Cardiac septum (tissue), 1 donor: ENCODE data around the gene SELENOV. TPM values are rescaled to one million over a fixed set of nuclear protein-coding genes. Genes with fewer than 3 reads are reported as not detected.

Experiments
- DNase-seq: peaks from one replicate; pipeline ENCODE4 v3.0.0-alpha.2; 2020; ENCODE audit warnings: low spot score
- intact Hi-C: fragments of 100-400 bp; cut with DNase I; formaldehyde crosslinking; loops from one replicate; pipeline ENCODE4 v1.14.0; 2022
- total RNA-seq: library from RNA; stranded (reverse); fragmentation: NEBNext Ultra II Directional; extraction: Animal tissue kit (Norgen Biotek cat#: 25700); gene quantifications from one replicate; pipeline ENCODE4 v1.2.1, GENCODE V29; 2021
- donor health status: DM: no; HTN: no; CAD: no.

SELENOV gene
- total RNA-seq, 1 donor from 2014 or later: not detected

DNA sequence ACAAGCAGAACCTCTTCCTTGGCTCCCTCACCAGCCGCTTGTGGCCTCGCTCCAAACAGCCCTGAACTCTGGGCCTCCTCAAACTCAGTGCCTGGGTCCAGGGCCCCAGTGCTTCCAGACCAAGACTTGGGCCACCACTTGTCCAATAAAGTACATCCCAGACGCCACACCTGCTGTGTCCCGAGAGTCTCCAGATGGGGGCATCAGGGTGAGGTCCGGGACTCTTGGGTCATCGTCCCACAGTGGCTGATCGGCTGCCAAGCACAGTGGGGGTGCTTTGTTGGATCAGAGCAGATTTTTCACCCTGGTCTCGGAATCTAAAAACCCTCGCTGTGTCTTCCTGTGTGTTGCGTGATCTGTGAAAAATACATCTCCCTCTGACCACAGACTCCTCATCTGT lies 25.2 kb upstream of the SELENOV start:
- intact Hi-C loops: no loop called here
- no peak for DNase-seq

DNA sequence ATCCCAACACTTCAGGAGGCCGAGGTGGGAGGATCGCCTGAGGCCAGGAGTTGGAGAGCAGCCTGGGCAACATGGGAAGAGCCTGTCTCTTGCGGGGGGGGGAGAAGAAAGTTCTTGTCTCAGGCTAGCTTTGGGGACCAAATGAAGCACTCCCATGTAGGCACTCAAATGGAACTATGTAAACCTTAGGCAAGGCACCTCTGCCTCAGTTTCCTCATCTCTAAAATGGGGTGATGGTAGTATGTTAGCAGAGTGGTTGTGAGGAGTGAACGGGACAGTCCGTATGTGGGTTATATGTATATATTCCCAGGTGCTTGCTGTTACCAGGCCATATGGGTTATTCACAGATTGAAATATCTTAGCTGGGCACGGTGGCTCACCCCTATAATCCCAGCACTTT lies 22.7 kb upstream of the SELENOV start:
- intact Hi-C loops: no loop called here
- no peak for DNase-seq

DNA sequence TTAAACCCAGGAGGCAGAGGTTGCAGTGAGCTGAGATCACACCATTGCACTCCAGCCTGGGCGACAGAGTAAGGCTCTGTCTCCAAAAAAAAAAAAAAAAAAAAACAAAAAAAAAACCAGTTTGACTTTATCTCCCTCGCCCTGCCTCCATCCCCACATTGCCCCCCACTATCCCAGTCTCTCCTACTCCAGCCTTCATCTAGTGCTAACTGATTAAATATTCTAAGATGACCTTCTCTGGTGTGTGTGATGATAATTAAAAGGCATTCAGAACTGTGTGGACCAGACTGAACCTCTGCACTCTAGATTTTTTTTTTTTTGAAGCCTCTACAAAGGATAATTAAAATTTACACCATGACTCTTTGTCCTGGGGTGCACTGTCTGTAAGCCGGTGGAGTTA lies 22.2 kb upstream of the SELENOV start:
- intact Hi-C loops: no loop called here
- DNase-seq: no peak

DNA sequence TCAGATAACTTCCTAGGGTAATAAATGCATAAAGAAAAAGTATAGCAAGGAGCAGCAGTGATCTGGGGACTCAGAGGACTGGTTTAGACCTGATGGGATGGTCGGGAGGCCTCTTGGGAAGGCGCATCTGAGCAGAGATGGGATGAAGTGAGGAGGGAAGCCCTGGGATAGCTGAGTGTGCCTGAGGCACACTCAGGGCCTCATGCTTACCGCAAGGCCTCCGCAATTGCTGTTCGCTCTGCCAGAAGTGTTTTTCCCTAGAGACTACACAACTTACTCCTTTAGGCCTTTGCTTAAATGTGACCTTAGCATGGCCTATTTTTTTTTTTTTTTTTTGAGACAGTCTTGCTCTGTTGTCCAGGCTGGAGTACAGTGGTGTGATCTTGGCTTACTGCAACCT lies 20.3 kb upstream of the SELENOV start:
- intact Hi-C loops: loop anchor here (5.0 kb wide), 1 partner anchor 38 kb away; the partner anchor contains the start of gene EID2B
- DNase-seq: no peak

DNA sequence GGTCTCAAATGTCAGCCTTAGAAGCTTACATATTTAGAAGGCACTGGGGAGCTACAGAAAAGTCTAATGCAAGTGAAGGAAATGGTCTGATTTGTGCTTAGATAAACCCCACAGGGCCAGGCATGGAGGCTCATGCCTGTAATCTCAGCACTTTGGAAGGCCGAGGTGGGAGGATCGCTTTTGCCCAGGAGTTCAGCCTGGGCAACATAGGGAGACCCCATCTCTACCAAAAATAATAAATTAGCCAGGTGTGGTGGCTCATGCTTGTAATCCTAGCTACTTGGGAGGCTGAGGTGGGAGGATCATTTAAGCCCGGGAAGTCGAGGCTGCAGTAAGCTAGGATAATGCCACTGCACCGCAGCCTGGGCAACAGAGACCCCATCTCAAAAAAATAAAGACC lies 18.9 kb upstream of the SELENOV start:
- no peak for DNase-seq
- intact Hi-C loops: loop anchor here (5.0 kb wide), 1 partner anchor 36 kb away; the partner anchor contains the start of gene EID2B

DNA sequence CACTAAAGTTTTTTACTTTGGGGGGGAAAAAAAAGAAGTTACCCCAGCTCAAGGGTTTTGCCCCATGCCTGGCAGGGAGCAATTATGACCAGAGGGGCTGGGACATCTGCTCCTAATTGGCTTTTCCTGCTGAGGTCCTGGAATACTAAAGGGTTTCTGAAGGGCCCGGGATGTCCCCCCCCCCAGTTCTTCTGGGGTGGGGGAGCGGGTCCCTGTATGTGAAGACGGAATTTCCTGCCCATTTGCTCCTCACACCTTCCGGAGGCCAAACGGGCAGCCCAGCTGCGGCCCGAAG lies 17.3 kb upstream of the SELENOV start:
- intact Hi-C loops: loop anchor here (5.0 kb wide), 1 partner anchor 35 kb away; the partner anchor contains the start of gene EID2B
- DNase-seq: no peak

DNA sequence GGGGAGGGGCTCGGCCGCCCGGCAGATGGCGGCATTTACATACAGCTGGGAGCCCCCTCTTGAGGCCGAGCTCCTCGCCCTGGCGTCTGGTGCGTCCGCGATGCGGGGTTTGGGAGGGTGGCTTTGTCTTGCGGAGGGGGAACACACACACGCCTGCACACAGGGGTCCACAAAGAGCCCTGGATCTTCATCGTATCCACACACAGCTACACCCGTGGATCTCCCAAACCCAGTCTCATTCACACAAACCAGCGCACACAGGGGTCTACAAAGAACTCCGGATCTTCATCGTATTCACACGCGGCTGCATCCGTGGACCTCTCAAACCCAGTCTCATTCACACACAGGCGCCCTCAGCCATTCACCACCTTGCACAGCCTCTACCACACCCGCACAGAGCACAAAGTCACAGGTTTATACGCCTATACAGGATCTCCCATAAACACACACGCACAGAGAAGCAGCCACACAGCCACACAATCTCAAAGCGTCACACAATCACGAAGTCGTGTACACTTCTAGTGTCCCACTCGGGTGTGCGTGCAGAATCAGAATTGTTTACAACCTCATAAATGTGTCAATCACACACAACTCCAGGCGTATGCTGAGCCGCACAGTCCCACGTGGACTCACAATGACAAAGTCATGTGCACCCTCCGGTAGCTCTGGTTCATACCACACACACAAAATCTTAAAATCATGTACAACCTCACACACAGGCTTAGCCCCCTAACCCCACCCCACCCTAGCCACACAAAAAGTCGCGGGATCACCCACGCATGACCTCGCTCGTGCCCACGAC lies 16.7 kb upstream of the SELENOV start:
- no peak for DNase-seq
- intact Hi-C loops: loop anchor here (5.0 kb wide), 1 partner anchor 34 kb away; the partner anchor contains the start of gene EID2B

DNA sequence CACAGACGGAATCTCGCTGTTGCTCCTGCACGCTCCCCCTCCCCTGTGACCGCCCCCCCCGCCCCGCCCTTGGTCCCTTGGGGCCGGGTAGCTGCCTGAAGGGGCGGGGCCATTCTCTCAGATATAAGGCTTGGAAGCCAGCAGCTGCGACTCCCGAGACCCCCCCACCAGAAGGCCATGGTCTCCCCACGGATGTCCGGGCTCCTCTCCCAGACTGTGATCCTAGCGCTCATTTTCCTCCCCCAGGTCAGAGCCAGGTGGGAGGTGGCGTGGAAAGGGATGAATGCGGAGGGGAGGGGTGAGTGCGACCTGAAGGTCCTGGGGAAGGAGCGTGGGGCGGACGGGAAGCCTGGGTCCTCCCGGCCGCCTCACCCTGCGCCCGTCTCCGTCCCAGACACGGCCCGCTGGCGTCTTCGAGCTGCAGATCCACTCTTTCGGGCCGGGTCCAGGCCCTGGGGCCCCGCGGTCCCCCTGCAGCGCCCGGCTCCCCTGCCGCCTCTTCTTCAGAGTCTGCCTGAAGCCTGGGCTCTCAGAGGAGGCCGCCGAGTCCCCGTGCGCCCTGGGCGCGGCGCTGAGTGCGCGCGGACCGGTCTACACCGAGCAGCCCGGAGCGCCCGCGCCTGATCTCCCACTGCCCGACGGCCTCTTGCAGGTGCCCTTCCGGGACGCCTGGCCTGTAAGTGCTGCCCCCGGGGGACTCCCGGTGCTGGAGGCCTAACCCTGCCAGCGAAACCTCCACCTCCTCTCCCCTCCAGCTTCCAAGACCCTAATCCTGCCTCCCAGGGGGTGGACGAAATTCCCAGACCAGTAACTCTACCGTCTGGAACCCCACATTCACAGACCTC lies 15.9 kb upstream of the SELENOV start, which contains the start of gene DLL3:
Gene DLL3, plus strand, starts transcription at position 150 of the 845 bp plus-strand sequence. Its CDS starts 28 bp downstream, at position 178.
- intact Hi-C loops: loop anchor here (5.0 kb wide), 1 partner anchor 33 kb away; the partner anchor contains the start of gene EID2B
- no peak for DNase-seq

DNA sequence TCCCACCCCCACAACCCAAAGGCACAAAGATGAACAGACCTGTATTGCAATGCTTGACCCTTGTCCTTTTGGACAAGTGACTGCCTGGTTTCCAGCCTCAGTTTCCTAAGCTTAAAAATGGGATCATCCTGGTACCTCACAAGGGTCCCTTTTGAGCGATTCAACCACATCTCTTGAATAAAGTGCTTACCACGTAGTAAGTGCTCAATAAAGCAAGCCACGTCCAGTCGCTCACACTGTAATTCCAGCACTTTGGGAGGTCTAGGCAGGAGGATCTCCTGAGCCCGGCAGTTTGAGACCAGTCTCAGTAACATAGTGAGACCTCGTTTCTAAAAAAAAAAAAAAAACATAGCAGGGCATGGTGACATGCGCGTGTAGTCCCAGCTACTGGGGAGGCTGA lies 15.0 kb upstream of the SELENOV start:
- DNase-seq: no peak
- intact Hi-C loops: loop anchor here (5.0 kb wide), 1 partner anchor 32 kb away; the partner anchor contains the start of gene EID2B

DNA sequence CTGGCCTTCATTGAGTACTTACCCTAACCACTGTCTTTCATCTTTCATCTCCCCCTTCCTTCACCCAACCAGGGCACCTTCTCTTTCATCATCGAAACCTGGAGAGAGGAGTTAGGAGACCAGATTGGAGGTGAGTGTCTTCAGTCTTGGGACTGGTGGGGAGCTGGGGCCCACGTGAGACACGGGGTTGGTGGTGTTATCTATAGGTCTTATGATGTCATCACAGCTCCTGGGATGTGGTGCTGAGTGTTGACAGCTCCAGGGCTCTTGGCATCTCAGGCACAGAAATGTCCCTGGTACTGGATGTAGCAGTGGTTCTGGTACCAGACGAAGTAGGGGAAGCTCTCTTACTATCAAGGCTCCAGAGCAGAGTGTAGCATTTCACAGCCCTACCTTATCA lies 14.4 kb upstream of the SELENOV start:
- intact Hi-C loops: no loop called here
- DNase-seq: no peak

DNA sequence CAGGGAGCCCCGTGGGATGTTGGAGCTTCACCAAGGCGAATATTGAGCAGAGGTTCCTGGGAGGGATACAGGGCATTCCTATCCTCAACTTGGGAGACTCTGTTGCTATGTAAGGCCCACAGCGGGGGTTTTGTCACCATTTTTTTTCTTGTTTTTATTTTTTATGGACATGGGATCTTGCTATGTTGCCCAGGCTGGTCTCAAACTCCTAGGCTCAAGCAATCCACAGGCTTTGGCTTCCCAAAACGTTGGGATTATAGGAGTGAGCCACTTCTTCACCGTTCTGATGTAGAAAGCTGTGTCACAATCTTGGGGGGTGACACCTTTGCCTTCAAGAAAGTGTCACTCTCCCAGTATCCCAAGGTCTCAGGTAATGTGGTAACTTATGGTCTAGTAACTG lies 13.6 kb upstream of the SELENOV start:
- no peak for DNase-seq
- intact Hi-C loops: no loop called here

DNA sequence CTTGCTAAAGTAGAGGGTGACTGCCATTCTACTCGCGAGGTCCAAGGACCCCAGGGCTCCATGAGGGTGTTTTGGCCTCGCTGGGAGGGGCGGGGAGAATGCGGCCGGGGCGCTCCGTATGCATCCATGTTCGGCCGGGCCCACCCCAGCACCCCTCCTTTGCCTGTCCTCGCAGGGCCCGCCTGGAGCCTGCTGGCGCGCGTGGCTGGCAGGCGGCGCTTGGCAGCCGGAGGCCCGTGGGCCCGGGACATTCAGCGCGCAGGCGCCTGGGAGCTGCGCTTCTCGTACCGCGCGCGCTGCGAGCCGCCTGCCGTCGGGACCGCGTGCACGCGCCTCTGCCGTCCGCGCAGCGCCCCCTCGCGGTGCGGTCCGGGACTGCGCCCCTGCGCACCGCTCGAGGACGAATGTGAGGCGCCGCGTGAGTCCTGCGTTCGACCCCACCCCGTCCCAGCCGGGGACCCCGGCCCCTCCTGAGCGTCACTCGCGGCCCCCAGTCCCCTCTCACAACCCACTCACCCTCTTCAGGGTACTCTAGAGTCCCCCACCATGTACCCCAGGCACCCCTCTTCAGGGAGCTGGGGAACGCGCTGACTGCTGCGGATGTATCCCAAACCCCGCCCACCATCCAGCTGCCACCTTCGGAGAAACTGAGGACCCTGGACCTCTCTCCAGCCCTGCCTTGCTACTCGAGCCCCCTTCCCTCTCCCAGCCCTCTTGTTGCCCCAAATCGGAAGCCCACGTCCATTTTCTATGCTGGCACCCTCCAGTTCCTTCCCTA lies 12.1 kb upstream of the SELENOV start:
- intact Hi-C loops: no loop called here
- no peak for DNase-seq

DNA sequence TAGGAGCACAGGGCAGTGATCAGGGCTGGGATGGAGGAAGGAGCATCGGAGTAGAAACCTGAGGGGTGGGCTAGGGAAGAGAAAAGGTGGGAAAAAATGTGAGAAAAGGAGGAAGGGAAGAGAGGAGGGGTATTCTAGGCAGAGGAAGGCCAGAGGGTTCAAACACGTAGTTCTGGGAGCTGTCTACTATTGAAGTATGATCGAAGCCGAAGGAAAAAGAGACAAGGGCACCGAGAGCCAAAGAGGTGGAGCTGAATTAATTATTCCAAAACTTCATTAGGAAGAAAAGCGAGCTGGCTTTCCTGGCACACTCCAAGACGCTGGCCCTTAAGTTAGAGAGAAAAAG lies 8.4 kb upstream of the SELENOV start:
- no peak for DNase-seq
- intact Hi-C loops: no loop called here

DNA sequence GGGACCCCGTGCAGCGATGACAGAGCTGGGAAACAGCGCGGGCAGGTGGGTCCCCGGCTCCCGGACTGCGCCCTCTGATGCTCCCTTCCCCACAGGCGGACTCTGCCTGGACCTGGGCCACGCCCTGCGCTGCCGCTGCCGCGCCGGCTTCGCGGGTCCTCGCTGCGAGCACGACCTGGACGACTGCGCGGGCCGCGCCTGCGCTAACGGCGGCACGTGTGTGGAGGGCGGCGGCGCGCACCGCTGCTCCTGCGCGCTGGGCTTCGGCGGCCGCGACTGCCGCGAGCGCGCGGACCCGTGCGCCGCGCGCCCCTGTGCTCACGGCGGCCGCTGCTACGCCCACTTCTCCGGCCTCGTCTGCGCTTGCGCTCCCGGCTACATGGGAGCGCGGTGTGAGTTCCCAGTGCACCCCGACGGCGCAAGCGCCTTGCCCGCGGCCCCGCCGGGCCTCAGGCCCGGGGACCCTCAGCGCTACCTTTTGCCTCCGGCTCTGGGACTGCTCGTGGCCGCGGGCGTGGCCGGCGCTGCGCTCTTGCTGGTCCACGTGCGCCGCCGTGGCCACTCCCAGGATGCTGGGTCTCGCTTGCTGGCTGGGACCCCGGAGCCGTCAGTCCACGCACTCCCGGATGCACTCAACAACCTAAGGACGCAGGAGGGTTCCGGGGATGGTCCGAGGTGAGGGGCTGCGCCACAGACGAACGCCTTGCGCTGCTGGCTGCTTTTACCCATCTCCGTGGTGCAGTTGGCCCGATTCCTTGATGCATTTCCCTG lies 7.8 kb upstream of the SELENOV start:
- DNase-seq: no peak
- intact Hi-C loops: no loop called here

DNA sequence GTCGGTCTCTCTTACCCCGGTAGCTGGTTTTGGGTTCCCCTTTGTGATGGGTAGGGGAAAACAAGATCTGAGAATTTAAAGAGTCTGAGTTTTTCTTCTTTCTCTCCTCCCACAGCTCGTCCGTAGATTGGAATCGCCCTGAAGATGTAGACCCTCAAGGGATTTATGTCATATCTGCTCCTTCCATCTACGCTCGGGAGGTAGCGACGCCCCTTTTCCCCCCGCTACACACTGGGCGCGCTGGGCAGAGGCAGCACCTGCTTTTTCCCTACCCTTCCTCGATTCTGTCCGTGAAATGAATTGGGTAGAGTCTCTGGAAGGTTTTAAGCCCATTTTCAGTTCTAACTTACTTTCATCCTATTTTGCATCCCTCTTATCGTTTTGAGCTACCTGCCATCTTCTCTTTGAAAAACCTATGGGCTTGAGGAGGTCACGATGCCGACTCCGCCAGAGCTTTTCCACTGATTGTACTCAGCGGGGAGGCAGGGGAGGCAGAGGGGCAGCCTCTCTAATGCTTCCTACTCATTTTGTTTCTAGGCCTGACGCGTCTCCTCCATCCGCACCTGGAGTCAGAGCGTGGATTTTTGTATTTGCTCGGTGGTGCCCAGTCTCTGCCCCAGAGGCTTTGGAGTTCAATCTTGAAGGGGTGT lies 7.1 kb upstream of the SELENOV start:
- intact Hi-C loops: no loop called here
- DNase-seq: no peak

DNA sequence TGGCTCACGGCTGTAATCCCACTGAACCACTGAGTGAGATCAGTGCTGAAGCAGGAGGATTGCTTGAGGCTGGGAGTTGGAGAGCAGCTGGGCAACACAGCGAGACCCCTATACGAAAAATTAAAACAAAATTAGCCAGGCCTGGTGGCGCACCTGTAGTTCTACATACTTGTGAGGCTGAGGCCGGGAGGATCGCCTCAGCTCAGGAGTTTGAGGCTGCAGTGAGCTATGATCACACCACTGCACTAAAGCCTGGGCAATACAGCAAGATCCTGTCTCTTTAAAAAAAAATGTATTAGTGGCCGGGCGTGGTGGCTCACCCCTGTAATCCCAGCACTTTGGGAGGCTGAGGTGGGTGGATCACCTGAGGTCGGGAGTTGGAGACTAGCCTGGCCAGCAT lies 6.3 kb upstream of the SELENOV start:
- intact Hi-C loops: no loop called here
- DNase-seq: no peak

DNA sequence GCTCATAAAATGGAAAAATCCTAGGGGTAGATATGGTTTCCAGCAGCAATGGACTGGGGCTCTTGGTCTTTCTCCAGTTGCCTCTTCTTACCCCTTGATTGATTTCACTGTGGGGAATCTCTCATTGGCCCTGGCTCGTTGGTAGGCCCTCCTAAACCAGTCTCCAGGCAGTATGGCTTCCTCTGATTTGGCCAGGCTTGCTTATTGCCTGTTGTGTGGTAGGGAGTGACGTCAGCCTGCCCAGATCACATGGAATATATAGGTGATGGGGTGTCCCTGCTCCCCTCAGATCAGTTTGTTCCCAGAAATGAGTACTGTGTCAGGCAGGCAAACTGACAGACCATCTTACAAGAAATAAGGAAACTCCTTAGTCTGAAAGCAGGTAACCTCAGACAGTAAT lies 5.7 kb upstream of the SELENOV start:
- no peak for DNase-seq
- intact Hi-C loops: no loop called here

DNA sequence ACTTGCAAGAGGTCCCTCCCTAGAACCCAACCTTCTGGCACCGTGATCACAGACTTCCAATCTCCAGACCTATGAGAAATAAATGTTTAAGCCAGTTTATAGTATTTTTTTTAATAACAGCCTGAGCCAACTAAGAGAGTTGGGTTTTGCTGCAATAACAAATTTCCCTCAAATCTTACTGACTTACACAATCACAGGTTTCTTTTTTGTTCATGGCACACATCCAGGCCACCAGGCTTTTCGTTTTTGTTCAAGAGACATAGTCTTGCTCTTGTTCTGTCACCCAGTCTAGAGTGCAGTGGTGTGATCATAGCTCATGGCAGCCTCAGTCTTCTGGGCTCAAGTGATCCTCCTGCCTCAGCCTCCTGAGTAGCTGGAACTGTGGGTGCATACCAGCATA lies 2.0 kb upstream of the SELENOV start:
- DNase-seq: no peak
- intact Hi-C loops: no loop called here
